Trophoblast cell (in vitro differentiated cells and primary cell): Measurements from ENCODE around the gene CSF2RB.

Source experiments
- DNase-seq, 2 donors: peaks; one replicate each; pipeline ENCODE4 v3.0.0-alpha.2; 2016
- H2AFZ ChIP-seq: 2 replicates; pipeline ENCODE4 v1.6.1; 2013; ENCODE audit warnings: low read length, moderate library complexity, mild to moderate bottlenecking; ENCODE audit not compliant: insufficient read depth, poor library complexity
- H2AK5ac ChIP-seq: 2 replicates; pipeline ENCODE4 v1.6.1; 2013; ENCODE audit warnings: mild to moderate bottlenecking, low read length
- H2BK120ac ChIP-seq: 2 replicates; pipeline ENCODE4 v1.6.1; 2013; ENCODE audit warnings: low read length, mild to moderate bottlenecking, moderate library complexity; ENCODE audit not compliant: insufficient read depth, poor library complexity
- H2BK12ac ChIP-seq: 2 replicates; pipeline ENCODE4 v1.6.1; 2013; ENCODE audit warnings: mild to moderate bottlenecking, low read length, moderate library complexity
- H2BK5ac ChIP-seq: 2 replicates; pipeline ENCODE4 v1.6.1; 2013; ENCODE audit warnings: low read length, low read depth, moderate library complexity, mild to moderate bottlenecking; ENCODE audit not compliant: poor library complexity
- H3K14ac ChIP-seq: 2 replicates; pipeline ENCODE4 v1.6.1; 2013; ENCODE audit warnings: mild to moderate bottlenecking, low read length
- H3K18ac ChIP-seq: 2 replicates; pipeline ENCODE4 v1.6.1; 2013; ENCODE audit warnings: mild to moderate bottlenecking, low read length
- H3K23ac ChIP-seq: 2 replicates; pipeline ENCODE4 v1.6.1; 2013; ENCODE audit warnings: low read length
- H3K27ac ChIP-seq: 2 replicates; pipeline ENCODE4 v1.5.1; 2013; ENCODE audit warnings: low read depth, mild to moderate bottlenecking, inconsistent platforms, low read length, moderate library complexity
- H3K27me3 ChIP-seq: 2 replicates; pipeline ENCODE4 v1.6.1; 2013; ENCODE audit warnings: inconsistent platforms, mild to moderate bottlenecking, low read length, moderate library complexity; ENCODE audit not compliant: insufficient read depth
- H3K36me3 ChIP-seq, 2 experiments: 1 replicate in 1 of 2; 2 replicates in 1 of 2; pipeline ENCODE4 v1.6.1; 2013; ENCODE audit warnings: low read length in 2 of 2, mild to moderate bottlenecking in 2 of 2, moderate library complexity in 1 of 2; ENCODE audit not compliant: insufficient read depth in 2 of 2, control insufficient read depth in 1 of 2
- H3K4ac ChIP-seq: 2 replicates; pipeline ENCODE4 v1.6.1; 2013; ENCODE audit warnings: low read depth, mild to moderate bottlenecking, low read length, moderate library complexity
- H3K4me1 ChIP-seq, 2 experiments: 1 replicate in 1 of 2; 2 replicates in 1 of 2; pipeline ENCODE4 v1.6.1; 2013; ENCODE audit warnings: low read length in 2 of 2, mild to moderate bottlenecking in 2 of 2, moderate library complexity in 1 of 2; ENCODE audit not compliant: insufficient read depth in 2 of 2, control insufficient read depth in 1 of 2
- H3K4me2 ChIP-seq: 2 replicates; pipeline ENCODE4 v1.6.1; 2013; ENCODE audit warnings: inconsistent platforms, mild to moderate bottlenecking, low read length, moderate library complexity
- H3K4me3 ChIP-seq: 2 replicates; pipeline ENCODE4 v1.5.1; 2013; ENCODE audit warnings: mild to moderate bottlenecking, low read depth, low read length, inconsistent platforms
- H3K79me1 ChIP-seq: one replicate; pipeline ENCODE4 v1.6.1; 2013; ENCODE audit warnings: low read length
- H3K79me2 ChIP-seq: 2 replicates; pipeline ENCODE4 v1.6.1; 2013; ENCODE audit warnings: low read length, mild to moderate bottlenecking; ENCODE audit not compliant: control insufficient read depth, insufficient read depth, poor library complexity
- H3K9ac ChIP-seq: 2 replicates; pipeline ENCODE4 v1.6.1; 2013; ENCODE audit warnings: mild to moderate bottlenecking, low read length
- H3K9me3 ChIP-seq: 2 replicates; pipeline ENCODE4 v1.6.1; 2013; ENCODE audit warnings: low read depth, mild to moderate bottlenecking, control low read depth, inconsistent platforms, low read length; ENCODE audit not compliant: insufficient read depth
- H4K12ac ChIP-seq: 2 replicates; pipeline ENCODE4 v1.6.1; 2013; ENCODE audit warnings: low read depth, mild to moderate bottlenecking, low read length, moderate library complexity
- H4K8ac ChIP-seq: 2 replicates; pipeline ENCODE4 v1.6.1; 2013; ENCODE audit warnings: low read depth, mild to moderate bottlenecking, low read length, moderate library complexity
- H4K91ac ChIP-seq: one replicate; pipeline ENCODE4 v1.6.1; 2013; ENCODE audit warnings: low read depth, mild to moderate bottlenecking, low read length, moderate library complexity
- WGBS: extraction: QIAGEN DNeasy Blood & Tissue Kit; methylation state at CpG from one replicate; pipeline ENCODE4 v1.1.7; 2013; ENCODE audit warnings: missing lambda C conversion rate; ENCODE audit not compliant: insufficient read length, insufficient coverage; ENCODE audit errors: extremely low coverage; 5-methylcytosine and 5-hydroxymethylcytosine counted together

The CSF2RB gene

DNA sequence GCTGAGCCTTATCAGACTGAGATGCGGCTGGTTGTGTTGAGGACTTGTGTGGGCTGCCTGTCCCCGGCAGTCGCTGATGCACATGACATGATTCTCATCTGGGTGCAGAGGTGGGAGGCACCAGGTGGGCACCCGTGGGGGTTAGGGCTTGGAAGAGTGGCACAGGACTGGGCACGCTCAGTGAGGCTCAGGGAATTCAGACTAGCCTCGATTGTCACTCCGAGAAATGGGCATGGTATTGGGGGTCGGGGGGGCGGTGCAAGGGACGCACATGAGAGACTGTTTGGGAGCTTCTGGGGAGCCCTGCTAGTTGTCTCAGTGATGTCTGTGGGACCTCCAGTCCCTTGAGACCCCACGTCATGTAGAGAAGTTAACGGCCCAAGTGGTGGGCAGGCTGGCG, 25.5 kb downstream of the CSF2RB start:
- Histone ChIP-seq H4K91ac (no peak overlapping the region), H3K9me3 (no peaks in the 10 kb centered on the region), H2AK5ac (no peak overlapping the region), H3K4me1 (peaks cover 0 to 3% of the 10 kb centered on the region in 2 experiments), H3K23ac (no peak overlapping the region), H3K36me3 (no peaks in the 10 kb centered on the region), H3K79me1 (no peaks in the 10 kb centered on the region), H2AFZ (no peak overlapping the region), H3K18ac (no peak overlapping the region), H3K14ac (no peak overlapping the region), H4K8ac (no peak overlapping the region), H3K9ac (no peak overlapping the region), H4K12ac (no peak overlapping the region), H2BK120ac (no peak overlapping the region), H3K27me3 (no peaks in the 10 kb centered on the region), H3K4me3 (no peak overlapping the region), H3K27ac (no peak overlapping the region), H2BK12ac (no peak overlapping the region), H3K4ac (no peak overlapping the region), H2BK5ac (no peak overlapping the region), H3K79me2 (no peaks in the 10 kb centered on the region), H3K4me2 (no peak overlapping the region)
- DNase-seq, result no peak
- WGBS, result no CpG with 5 or more reads among the region's 13 CpGs

GRCh38 chr22:36940676-36941075, 27.2 kb downstream of the CSF2RB start:
- peaks cover 0 to 3% of the 10 kb centered on the region in 2 experiments for H3K4me1 ChIP-seq
- no peaks in the 10 kb centered on the region for H3K27me3 ChIP-seq
- no peak overlapping the region for H4K8ac ChIP-seq
- no peak overlapping the region for H2BK120ac ChIP-seq
- no CpG with 5 or more reads among the region's 5 CpGs for WGBS
- H3K27ac ChIP-seq, result no peak overlapping the region
- no peak for DNase-seq
- H3K4ac ChIP-seq, result no peak overlapping the region
- no peak overlapping the region for H2AK5ac ChIP-seq
- H3K4me3 ChIP-seq, result no peak overlapping the region
- no peak overlapping the region for H3K4me2 ChIP-seq
- no peaks in the 10 kb centered on the region for H3K79me1 ChIP-seq
- no peak overlapping the region for H2BK12ac ChIP-seq
- no peak overlapping the region for H4K12ac ChIP-seq
- H3K23ac ChIP-seq, result no peak overlapping the region
- no peaks in the 10 kb centered on the region for H3K79me2 ChIP-seq
- H2AFZ ChIP-seq, result no peak overlapping the region
- no peak overlapping the region for H2BK5ac ChIP-seq
- no peak overlapping the region for H3K9ac ChIP-seq
- H3K18ac ChIP-seq, result no peak overlapping the region
- no peak overlapping the region for H3K14ac ChIP-seq
- no peak overlapping the region for H4K91ac ChIP-seq
- H3K36me3 ChIP-seq, result no peaks in the 10 kb centered on the region
- H3K9me3 ChIP-seq, result no peaks in the 10 kb centered on the region

GRCh38 chr22:36942556-36942955, 29.1 kb downstream of the CSF2RB start:
- Histone ChIP-seq H3K23ac (no peak overlapping the region), H3K36me3 (no peaks in the 10 kb centered on the region), H4K91ac (no peak overlapping the region), H3K79me2 (no peaks in the 10 kb centered on the region), H2BK120ac (no peak overlapping the region), H3K4me2 (no peak overlapping the region), H4K8ac (no peak overlapping the region), H3K18ac (no peak overlapping the region), H3K4me3 (no peak overlapping the region), H3K4me1 (peaks cover 0 to 3% of the 10 kb centered on the region in 2 experiments), H3K79me1 (no peaks in the 10 kb centered on the region), H3K27me3 (no peaks in the 10 kb centered on the region), H3K27ac (no peak overlapping the region), H2AFZ (no peak overlapping the region), H2BK12ac (no peak overlapping the region), H3K9me3 (no peaks in the 10 kb centered on the region), H2BK5ac (no peak overlapping the region), H3K4ac (no peak overlapping the region), H4K12ac (no peak overlapping the region), H2AK5ac (no peak overlapping the region), H3K14ac (no peak overlapping the region), H3K9ac (no peak overlapping the region)
- no CpG with 5 or more reads among the region's 5 CpGs for WGBS
- peak in 1 of 2 donors; percentile 41 for DNase-seq

GRCh38 chr22:36946421-36947158, 33.2 kb downstream of the CSF2RB start:
- Histone ChIP-seq H3K79me1 (no peaks in the 10 kb centered on the region), H3K4me1 (peaks cover 0 to 3% of the 10 kb centered on the region in 2 experiments), H2BK12ac (no peak overlapping the region), H3K23ac (no peak overlapping the region), H3K14ac (no peak overlapping the region), H3K27ac (no peak overlapping the region), H4K8ac (no peak overlapping the region), H2BK120ac (no peak overlapping the region), H2AFZ (no peak overlapping the region), H3K9ac (no peak overlapping the region), H2BK5ac (no peak overlapping the region), H3K36me3 (no peaks in the 10 kb centered on the region), H3K4me3 (no peak overlapping the region), H3K9me3 (peaks cover 2% of the 10 kb centered on the region), H3K4ac (no peak overlapping the region), H3K79me2 (no peaks in the 10 kb centered on the region), H3K4me2 (no peak overlapping the region), H4K91ac (no peak overlapping the region), H4K12ac (no peak overlapping the region), H3K18ac (no peak overlapping the region), H2AK5ac (no peak overlapping the region), H3K27me3 (no peaks in the 10 kb centered on the region)
- DNase-seq, result no peak
- no CpG with 5 or more reads among the region's 4 CpGs for WGBS
